HEK293 (cell line): ENCODE measurements around the gene MMP25.

Source experiments
- BCL11A ChIP-seq: fragments of 450-650 bp; formaldehyde crosslinking; IDR thresholded peaks from 2 replicates; pipeline ENCODE4 v1.5.1; 2016; ENCODE audit warnings: low read depth, missing biosample characterization, missing genetic modification characterization
- PBX3 ChIP-seq: sonication (generic); formaldehyde crosslinking; IDR thresholded peaks from 2 replicates; pipeline ENCODE4 v1.8.1; 2022; ENCODE audit warnings: mild to moderate bottlenecking, moderate library complexity, missing genetic modification reagents

GRCh38 chr16:3038256-3038655 lies 8.1 kb upstream of the MMP25 start:
- TF ChIP-seq BCL11A (no peak), PBX3 (CRISPR knock-in tag) (no peak)
